ENCODE data around the gene TTC24. TPM values are rescaled to one million over a fixed set of nuclear protein-coding genes. Genes with fewer than 3 reads are reported as not detected.
"Not testable (repeated sequence)": the region's sequence is repeated elsewhere in the genome, so short reads cannot be mapped to it uniquely, and the experiment has no call there.

Gene TTC24
- polyA plus RNA-seq, 1 experiment = not detected

DNA sequence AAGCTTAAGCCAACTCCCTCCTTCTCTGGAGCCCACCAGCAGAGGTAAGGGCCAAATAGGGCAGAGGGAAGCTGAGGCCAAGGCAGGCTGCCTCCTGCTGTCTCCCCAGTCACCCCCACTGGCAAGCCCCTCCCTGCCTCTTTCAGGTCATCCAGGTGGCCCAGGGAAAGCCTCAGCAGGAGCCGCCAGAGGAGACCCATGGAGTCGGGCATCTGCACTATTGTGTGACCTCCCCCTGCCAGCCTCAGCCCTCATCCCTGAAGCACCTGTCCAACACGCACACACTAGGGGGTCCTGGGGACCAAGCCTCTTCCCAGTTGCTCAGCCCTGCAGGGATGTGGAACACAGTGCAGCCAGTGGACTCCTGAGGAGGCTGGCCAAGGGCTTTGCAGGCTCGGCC is 6.8 kb downstream of the TTC24 start:
- Histone ChIP-seq H3K4me3 (ENCODE audit: low read depth, low read length) (no peak overlapping the region), H3K27ac (ENCODE audit: low read depth, low read length) (no peak overlapping the region), H3K9me3 (ENCODE audit: control insufficient read depth, insufficient read depth, low read length) (no peaks in the 10 kb centered on the region), H3K27me3 (ENCODE audit: control insufficient read depth, insufficient read depth, low read length) (peaks cover 11% of the 10 kb centered on the region)
- DNase-seq (ENCODE audit: low read depth, low spot score) = no peak
- POLR2A ChIA-PET = no interaction called here
- TF ChIP-seq, protein P1, sequence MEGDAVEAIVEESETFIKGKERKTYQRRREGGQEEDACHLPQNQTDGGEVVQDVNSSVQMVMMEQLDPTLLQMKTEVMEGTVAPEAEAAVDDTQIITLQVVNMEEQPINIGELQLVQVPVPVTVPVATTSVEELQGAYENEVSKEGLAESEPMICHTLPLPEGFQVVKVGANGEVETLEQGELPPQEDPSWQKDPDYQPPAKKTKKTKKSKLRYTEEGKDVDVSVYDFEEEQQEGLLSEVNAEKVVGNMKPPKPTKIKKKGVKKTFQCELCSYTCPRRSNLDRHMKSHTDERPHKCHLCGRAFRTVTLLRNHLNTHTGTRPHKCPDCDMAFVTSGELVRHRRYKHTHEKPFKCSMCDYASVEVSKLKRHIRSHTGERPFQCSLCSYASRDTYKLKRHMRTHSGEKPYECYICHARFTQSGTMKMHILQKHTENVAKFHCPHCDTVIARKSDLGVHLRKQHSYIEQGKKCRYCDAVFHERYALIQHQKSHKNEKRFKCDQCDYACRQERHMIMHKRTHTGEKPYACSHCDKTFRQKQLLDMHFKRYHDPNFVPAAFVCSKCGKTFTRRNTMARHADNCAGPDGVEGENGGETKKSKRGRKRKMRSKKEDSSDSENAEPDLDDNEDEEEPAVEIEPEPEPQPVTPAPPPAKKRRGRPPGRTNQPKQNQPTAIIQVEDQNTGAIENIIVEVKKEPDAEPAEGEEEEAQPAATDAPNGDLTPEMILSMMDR (IDR thresholded peaks at IDR 0.05; ENCODE audit: low read depth, low read length) = no peak
- CTCF ChIA-PET = interaction anchor here (0.6 to 2.3 kb wide), 5 partner anchors 18 to 200 kb away, joined by 3 to 11 read pairs (median 3); no protein-coding TSS in a partner anchor

DNA sequence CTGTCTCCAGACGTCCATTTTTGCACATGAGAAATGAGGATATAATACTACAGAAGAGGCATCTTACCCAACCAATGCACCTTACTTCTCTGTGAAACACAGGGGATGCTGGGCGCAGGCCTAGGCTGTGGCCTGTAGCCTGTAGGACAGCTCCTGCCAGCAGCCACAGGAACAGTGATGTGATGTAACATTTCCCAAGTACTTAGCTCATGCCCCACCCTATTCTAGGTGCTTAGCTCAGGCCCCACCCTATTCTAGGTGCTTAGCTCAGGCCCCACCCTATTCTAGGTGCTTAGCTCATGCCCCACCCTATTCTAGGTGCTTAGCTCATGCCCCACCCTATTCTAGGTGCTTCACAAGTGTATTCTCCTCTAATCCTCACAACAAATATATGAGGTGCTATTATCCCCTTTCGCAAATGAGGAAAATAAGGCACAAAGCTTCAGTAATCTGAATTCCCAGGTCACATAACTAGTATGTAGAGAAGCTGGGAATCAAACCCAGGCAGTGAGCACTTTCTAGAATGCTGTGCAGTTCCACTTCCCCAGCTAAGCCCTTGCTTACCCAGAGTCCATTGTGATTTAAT is 7.5 kb downstream of the TTC24 start:
- Histone ChIP-seq H3K27me3 (ENCODE audit: control insufficient read depth, insufficient read depth, low read length) (peaks cover 11% of the 10 kb centered on the region), H3K4me3 (ENCODE audit: low read depth, low read length) (no peak overlapping the region), H3K9me3 (ENCODE audit: control insufficient read depth, insufficient read depth, low read length) (no peaks in the 10 kb centered on the region; the same call in 1 of the 2 replicates), H3K27ac (ENCODE audit: low read depth, low read length) (no peak overlapping the region)
- ChIA-PET POLR2A (no interaction called here), CTCF (interaction anchor here (0.6 to 2.3 kb wide), 2 partner anchors 17 to 132 kb away, joined by 8 to 11 read pairs; no protein-coding TSS in a partner anchor)
- no peak for DNase-seq (ENCODE audit: low read depth, low spot score)
- TF ChIP-seq, protein P1 (IDR thresholded peaks at IDR 0.05; ENCODE audit: low read depth, low read length) = no peak

DNA sequence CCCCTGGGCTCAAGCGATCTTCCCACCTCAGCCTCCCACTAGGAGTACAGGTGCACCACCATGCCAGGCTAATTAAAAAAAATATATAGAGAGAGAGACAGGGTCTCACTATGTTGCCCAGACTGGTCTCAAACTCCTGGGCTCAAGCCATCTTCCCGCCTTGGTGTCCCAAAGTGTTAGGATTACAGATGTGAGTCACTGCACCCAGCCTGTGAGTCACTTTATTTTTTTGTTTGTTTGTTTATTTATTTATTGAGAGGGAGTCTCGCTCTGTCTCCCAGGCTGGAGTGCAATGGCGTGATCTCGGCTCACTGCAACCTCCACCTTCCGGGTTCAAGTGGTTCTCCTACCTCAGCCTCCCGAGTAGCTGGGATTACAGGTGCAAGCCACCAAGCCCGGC is 8.4 kb downstream of the TTC24 start:
- H3K4me3 ChIP-seq (ENCODE audit: low read depth, low read length); H3K27ac ChIP-seq (ENCODE audit: low read depth, low read length); DNase-seq (ENCODE audit: low read depth, low spot score); POLR2A ChIA-PET; H3K9me3 ChIP-seq (ENCODE audit: control insufficient read depth, insufficient read depth, low read length): not testable (repeated sequence)
- peaks cover 11% of the 10 kb centered on the region for H3K27me3 ChIP-seq (ENCODE audit: control insufficient read depth, insufficient read depth, low read length)
- CTCF ChIA-PET = interaction anchor here (1.7 kb wide), 1 partner anchor 20 kb away, joined by 8 read pairs; no protein-coding TSS in a partner anchor

DNA sequence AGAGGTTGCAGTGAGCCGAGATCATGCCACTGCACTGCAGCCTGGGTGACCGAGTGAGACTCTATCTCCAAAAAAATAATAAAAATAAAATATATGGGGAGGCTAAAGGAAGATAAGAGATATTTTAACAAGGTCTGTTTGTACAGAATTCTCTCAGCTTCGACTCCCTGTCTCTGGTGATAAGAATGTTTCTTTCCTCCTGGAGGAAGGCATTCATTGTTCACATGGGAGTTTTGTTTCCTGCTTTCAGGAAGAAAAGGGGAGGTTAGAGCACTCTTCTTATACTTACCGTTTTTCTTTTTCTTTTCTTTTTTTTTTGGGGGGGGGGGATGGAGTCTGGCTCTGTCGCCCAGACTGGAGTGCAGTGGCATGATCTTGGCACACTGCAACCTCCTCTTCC is 10.0 kb downstream of the TTC24 start:
- no peak overlapping the region for H3K4me3 ChIP-seq (ENCODE audit: low read depth, low read length)
- no peaks in the 10 kb centered on the region; the same call in 1 of the 2 replicates for H3K9me3 ChIP-seq (ENCODE audit: control insufficient read depth, insufficient read depth, low read length)
- ChIA-PET POLR2A (no interaction called here), CTCF (interaction anchor here (0.7 to 1.7 kb wide), 2 partner anchors 19 to 144 kb away, joined by 5 to 8 read pairs; no protein-coding TSS in a partner anchor)
- no peak for DNase-seq (ENCODE audit: low read depth, low spot score)
- H3K27me3 ChIP-seq (ENCODE audit: control insufficient read depth, insufficient read depth, low read length) = peaks cover 11% of the 10 kb centered on the region
- no peak overlapping the region for H3K27ac ChIP-seq (ENCODE audit: low read depth, low read length)
- TF ChIP-seq, protein P1 (IDR thresholded peaks at IDR 0.05; ENCODE audit: low read depth, low read length) = no peak

DNA sequence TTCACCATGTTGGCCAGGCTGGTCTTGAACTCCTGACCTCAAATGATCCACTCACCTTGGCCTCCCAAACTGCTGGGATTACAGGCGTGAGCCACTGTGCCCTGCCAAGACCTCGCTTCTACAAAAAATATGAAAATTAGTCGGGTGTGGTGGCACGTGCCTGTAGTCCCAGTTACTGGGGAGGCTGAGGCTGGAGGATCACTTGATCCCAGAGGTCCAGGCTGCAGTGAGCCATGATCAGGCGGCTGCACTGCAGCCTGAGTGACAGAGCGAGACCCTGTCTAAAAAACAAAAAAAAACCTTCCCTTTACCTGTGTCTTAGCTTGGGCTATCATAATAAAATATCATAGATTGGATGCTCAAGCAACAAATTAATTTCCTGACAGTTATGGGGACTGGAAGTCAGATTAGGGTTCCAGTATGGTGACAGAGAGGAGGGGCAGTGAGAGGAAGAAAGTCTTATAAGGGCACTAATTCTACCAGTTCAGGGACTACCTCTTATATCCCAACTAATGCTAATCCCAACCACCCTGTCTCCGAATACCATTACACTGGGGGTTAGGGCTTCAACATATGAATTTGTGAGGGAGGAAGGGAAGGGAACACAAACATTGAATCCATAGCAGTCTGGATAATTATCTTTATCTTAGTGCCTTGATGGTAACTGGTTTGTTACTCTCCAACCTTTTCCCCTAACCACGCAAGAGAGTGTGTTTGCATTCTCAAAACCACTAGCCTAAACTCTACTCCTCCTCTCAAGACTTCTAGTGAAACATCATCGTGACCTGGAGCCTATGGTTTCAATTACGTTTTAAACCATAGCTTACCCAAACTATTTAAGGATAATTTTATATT is 11.0 kb downstream of the TTC24 start:
- ChIA-PET CTCF (interaction anchor here (0.6 to 2.0 kb wide), 9 partner anchors 8 to 205 kb away, joined by 3 to 5 read pairs (median 4); no protein-coding TSS in a partner anchor), POLR2A (interaction anchor here (0.6 to 1.3 kb wide), 3 partner anchors 86 to 1788 kb away, joined by 3 to 5 read pairs (median 4); partner anchors contain the start of gene MEF2D)
- Histone ChIP-seq H3K9me3 (ENCODE audit: control insufficient read depth, insufficient read depth, low read length) (no peaks in the 10 kb centered on the region; the same call in 1 of the 2 replicates), H3K27me3 (ENCODE audit: control insufficient read depth, insufficient read depth, low read length) (peaks cover 9% of the 10 kb centered on the region), H3K27ac (ENCODE audit: low read depth, low read length) (no peak overlapping the region), H3K4me3 (ENCODE audit: low read depth, low read length) (no peak overlapping the region)
- DNase-seq (ENCODE audit: low read depth, low spot score) = no peak
- TF ChIP-seq, protein P1 (IDR thresholded peaks at IDR 0.05; ENCODE audit: low read depth, low read length) = no peak

All from AG04450 (cell line).